ENCODE measurements around the gene APOL6.

The APOL6 gene

GRCh38 chr22:35708453-35708852, 60.2 kb downstream of the APOL6 start:
- no peak overlapping the region for H3K4me3 ChIP-seq (replicated peaks; ENCODE audit: low read depth, low read length)
- no peaks in the 10 kb centered on the region for H3K27me3 ChIP-seq (replicated peaks; ENCODE audit: control insufficient read depth, insufficient read depth, low read length)
- TF ChIP-seq CTCF (IDR thresholded peaks at IDR 0.05; ENCODE audit: insufficient read depth, low read length, poor library complexity, severe bottlenecking): no peak
- H3K36me3 ChIP-seq (ENCODE audit: control insufficient read depth, insufficient read depth, low read length): no peaks in the 10 kb centered on the region
- DNase-seq (ENCODE audit: extremely low read depth, insufficient read length): no peak

- no peaks in the 10 kb centered on the region for H3K36me3 ChIP-seq (ENCODE audit: control insufficient read depth, insufficient read depth, low read length)
- H3K27me3 ChIP-seq (replicated peaks; ENCODE audit: control insufficient read depth, insufficient read depth, low read length): no peaks in the 10 kb centered on the region
- H3K4me3 ChIP-seq (replicated peaks; ENCODE audit: low read depth, low read length): no peak overlapping the region
- no peak for DNase-seq (ENCODE audit: extremely low read depth, insufficient read length)
- TF ChIP-seq CTCF (IDR thresholded peaks at IDR 0.05; ENCODE audit: insufficient read depth, low read length, poor library complexity, severe bottlenecking): no peak
These were observed 60.7 kb downstream of the APOL6 start for GRCh38 chr22:35708917-35709316.

- Histone ChIP-seq H3K27me3 (replicated peaks; ENCODE audit: control insufficient read depth, insufficient read depth, low read length) (no peaks in the 10 kb centered on the region; the same call in 1 of the 2 replicates), H3K36me3 (ENCODE audit: control insufficient read depth, insufficient read depth, low read length) (no peaks in the 10 kb centered on the region), H3K4me3 (replicated peaks; ENCODE audit: low read depth, low read length) (no peak overlapping the region)
- no peak for TF ChIP-seq CTCF (IDR thresholded peaks at IDR 0.05; ENCODE audit: insufficient read depth, low read length, poor library complexity, severe bottlenecking)
- DNase-seq (ENCODE audit: extremely low read depth, insufficient read length): no peak
These were observed 63.1 kb downstream of the APOL6 start for GRCh38 chr22:35711336-35711735.

- Histone ChIP-seq H3K4me3 (replicated peaks; ENCODE audit: low read depth, low read length) (no peak overlapping the region), H3K27me3 (replicated peaks; ENCODE audit: control insufficient read depth, insufficient read depth, low read length) (no peaks in the 10 kb centered on the region; the same call in 1 of the 2 replicates), H3K36me3 (ENCODE audit: control insufficient read depth, insufficient read depth, low read length) (no peaks in the 10 kb centered on the region)
- TF ChIP-seq CTCF (IDR thresholded peaks at IDR 0.05; ENCODE audit: insufficient read depth, low read length, poor library complexity, severe bottlenecking): peak; percentile 4
- no peak for DNase-seq (ENCODE audit: extremely low read depth, insufficient read length)
These were observed 64.4 kb downstream of the APOL6 start for GRCh38 chr22:35712672-35713071.

GRCh38 chr22:35717572-35717971, 69.3 kb downstream of the APOL6 start, which contains the start of gene APOL5:
APOL5 (plus strand) TSS chr22:35717872; CDS start chr22:35717872, 0 bp downstream.
- no peak for DNase-seq (ENCODE audit: extremely low read depth, insufficient read length)
- no peak for TF ChIP-seq CTCF (IDR thresholded peaks at IDR 0.05; ENCODE audit: insufficient read depth, low read length, poor library complexity, severe bottlenecking)
- H3K36me3 ChIP-seq (ENCODE audit: control insufficient read depth, insufficient read depth, low read length): no peaks in the 10 kb centered on the region
- H3K4me3 ChIP-seq (replicated peaks; ENCODE audit: low read depth, low read length): no peak within 1 kb of the TSS
- H3K27me3 ChIP-seq (replicated peaks; ENCODE audit: control insufficient read depth, insufficient read depth, low read length): no peaks in the 10 kb centered on the region; the same call in 1 of the 2 replicates

All from GM06990 (cell line).